GM19351 (cell line): ENCODE measurements around the gene KCNK17.

ENCODE experiments used
- ATAC-seq: cut with Tn5 transposase; IDR thresholded peaks from one replicate; pipeline ENCODE4 v1.9.1; 2021; ENCODE audit warnings: mild to moderate bottlenecking, moderate library complexity; ENCODE audit not compliant: unreplicated experiment

KCNK17 gene

GRCh38 chr6:39269961-39270360 lies 44.3 kb downstream of the KCNK17 start:
- ATAC-seq: no peak

GRCh38 chr6:39268721-39269120 lies 45.5 kb downstream of the KCNK17 start:
- no peak for ATAC-seq

GRCh38 chr6:39268171-39268570 lies 46.0 kb downstream of the KCNK17 start:
- no peak for ATAC-seq

GRCh38 chr6:39266782-39267355 lies 47.4 kb downstream of the KCNK17 start:
- no peak for ATAC-seq

GRCh38 chr6:39266375-39266774 lies 47.8 kb downstream of the KCNK17 start:
- ATAC-seq: no peak

- no peak for ATAC-seq
Observed at GRCh38 chr6:39263303-39264037, 50.7 kb downstream of the KCNK17 start.

GRCh38 chr6:39261751-39262150 lies 52.5 kb downstream of the KCNK17 start:
- no peak for ATAC-seq

- no peak for ATAC-seq
Observed at GRCh38 chr6:39260953-39261352, 53.3 kb downstream of the KCNK17 start.

- no peak for ATAC-seq
Observed at GRCh38 chr6:39260456-39260855, 53.8 kb downstream of the KCNK17 start.

GRCh38 chr6:39256294-39256940 lies 57.8 kb downstream of the KCNK17 start:
- ATAC-seq: no peak

- no peak for ATAC-seq
Observed at GRCh38 chr6:39254999-39255535, 59.2 kb downstream of the KCNK17 start.

GRCh38 chr6:39251406-39251805 lies 62.8 kb downstream of the KCNK17 start:
- ATAC-seq: no peak

GRCh38 chr6:39250507-39250906 lies 63.7 kb downstream of the KCNK17 start:
- ATAC-seq: no peak

- no peak for ATAC-seq
Observed at GRCh38 chr6:39249278-39249677, 64.9 kb downstream of the KCNK17 start.
